Caco-2 (cell line): Measurements from ENCODE around the gene MAP1A. TPM values are rescaled to one million over a fixed set of nuclear protein-coding genes. Genes with fewer than 3 reads are reported as not detected.

Experiments
- BruUV-seq: library from RNA; stranded (reverse); fragments of 400-500 nt; replicated peaks from 2 replicates; lab custom pipeline; 2021; lab: Mats Ljungman, UMichigan
- CTCF ChIA-PET: fragments of 300-600 bp; sonication (Branson Sonifier 250); formaldehyde crosslinking; loops from one replicate; lab custom pipeline; 2022; ENCODE audit warnings: antibody characterized with exemption; lab: Charles Lee
- POLR2A ChIA-PET: fragments of 300-600 bp; sonication (Branson Sonifier 250); formaldehyde crosslinking; loops from one replicate; lab custom pipeline; 2022; ENCODE audit warnings: antibody characterized with exemption; lab: Charles Lee
- DNase-seq, 2 experiments: peaks; one replicate each; pipeline versions ENCODE4 v3.0.0 to v3.0.0-alpha.2; 2020 to 2022
- H3K27me3 ChIP-seq: replicated peaks from 2 replicates; pipeline ENCODE4 v1.6.0; 2011; ENCODE audit warnings: low read length; ENCODE audit not compliant: control insufficient read depth, insufficient read depth
- H3K36me3 ChIP-seq: 2 replicates; pipeline ENCODE4 v1.5.1; 2011; ENCODE audit warnings: low read length; ENCODE audit not compliant: control insufficient read depth, insufficient read depth
- H3K4me1 ChIP-seq: fragments of 250-450 bp; sonication (Bioruptor Pico); 2 replicates; pipeline ENCODE4 v1.5.1; 2020; ENCODE audit warnings: mild to moderate bottlenecking
- H3K4me3 ChIP-seq: 2 replicates; pipeline ENCODE4 v1.5.1; 2011; ENCODE audit warnings: low read depth, mild to moderate bottlenecking, control low read depth, low read length
- H3K9me3 ChIP-seq: fragments of 250-450 bp; sonication (Bioruptor Pico); 2 replicates; pipeline ENCODE4 v1.5.1; 2020; ENCODE audit warnings: mild to moderate bottlenecking, moderate library complexity
- H3K27ac Mint-ChIP-seq: one replicate; pipeline ENCODE4 v1.8.0; 2022; ENCODE audit warnings: mixed read lengths; ENCODE audit not compliant: unreplicated experiment
- H3K27me3 Mint-ChIP-seq: one replicate; pipeline ENCODE4 v1.8.0; 2022; ENCODE audit warnings: mixed read lengths; ENCODE audit not compliant: insufficient read depth, unreplicated experiment
- H3K36me3 Mint-ChIP-seq: one replicate; pipeline ENCODE4 v1.8.0; 2022; ENCODE audit warnings: mild to moderate bottlenecking, mixed read lengths; ENCODE audit not compliant: insufficient read depth, unreplicated experiment
- H3K4me1 Mint-ChIP-seq: one replicate; pipeline ENCODE4 v1.8.0; 2022; ENCODE audit warnings: low read depth, mixed read lengths; ENCODE audit not compliant: unreplicated experiment
- H3K4me3 Mint-ChIP-seq: one replicate; pipeline ENCODE4 v1.8.0; 2022; ENCODE audit warnings: mild to moderate bottlenecking, moderate library complexity, mixed read lengths; ENCODE audit not compliant: unreplicated experiment
- H3K9me3 Mint-ChIP-seq: one replicate; pipeline ENCODE4 v1.8.0; 2022; ENCODE audit warnings: mixed read lengths; ENCODE audit not compliant: unreplicated experiment
- CTCF ChIP-seq, 2 experiments: fragments of 200-600 bp in 1 of 2; IDR thresholded peaks; 1 replicate in 1 of 2; 2 replicates in 1 of 2; pipeline versions ENCODE4 v1.5.1 to v1.8.0; 2011 to 2022; ENCODE audit warnings: antibody characterized with exemption in 1 of 2, control low read depth in 1 of 2, inconsistent platforms in 1 of 2, low read depth in 1 of 2, low read length in 1 of 2, mild to moderate bottlenecking in 1 of 2, moderate library complexity in 1 of 2; ENCODE audit not compliant: insufficient read depth in 1 of 2, severe bottlenecking in 1 of 2, unreplicated experiment in 1 of 2
- intact Hi-C: fragments of 100-400 bp; cut with micrococcal nuclease; formaldehyde crosslinking; loops from one replicate; pipeline ENCODE4 v1.10.0; 2022; ENCODE audit not compliant: unreplicated experiment
- total RNA-seq: library from RNA; stranded (reverse); gene quantifications from 2 replicates; pipeline ENCODE4 v1.2.3, GENCODE V29; 2022

MAP1A gene
- total RNA-seq, 1 experiment from 2014 or later: 0.84 TPM

GRCh38 chr15:43528542-43529007 lies 11.2 kb downstream of the MAP1A start:
- Histone ChIP-seq H3K4me1 (no peaks in the 10 kb centered on the region), H3K9me3 (no peaks in the 10 kb centered on the region), H3K27me3 (no peaks in the 10 kb centered on the region), H3K36me3 (no peaks in the 10 kb centered on the region), H3K4me3 (no peak overlapping the region)
- ChIA-PET POLR2A (no interaction called here), CTCF (no interaction called here)
- Mint-ChIP-seq H3K27ac (no peak overlapping the region), H3K4me3 (no peak overlapping the region), H3K9me3 (no peaks in the 10 kb centered on the region), H3K27me3 (peaks cover 3% of the 10 kb centered on the region), H3K4me1 (no peaks in the 10 kb centered on the region), H3K36me3 (peaks cover 5% of the 10 kb centered on the region)
- BruUV-seq: no TSS peak
- DNase-seq: no peak
- no peak for TF ChIP-seq CTCF (IDR thresholded peaks at IDR 0.05; ENCODE audit: insufficient read depth in 1 of 2, low read depth in 1 of 2, low read length in 1 of 2, severe bottlenecking in 1 of 2, unreplicated experiment in 1 of 2)
- intact Hi-C loops: no loop called here

- TF ChIP-seq CTCF (IDR thresholded peaks at IDR 0.05; ENCODE audit: insufficient read depth in 1 of 2, low read depth in 1 of 2, low read length in 1 of 2, severe bottlenecking in 1 of 2, unreplicated experiment in 1 of 2): no peak
These were observed 11.7 kb downstream of the MAP1A start for GRCh38 chr15:43529141-43529540.

GRCh38 chr15:43529587-43530345 lies 12.4 kb downstream of the MAP1A start:
- H3K4me3 ChIP-seq: no peak overlapping the region
- ChIA-PET CTCF (no interaction called here), POLR2A (no interaction called here)
- BruUV-seq: no TSS peak
- H3K27me3 Mint-ChIP-seq: peaks cover 3% of the 10 kb centered on the region
- no peaks in the 10 kb centered on the region for H3K4me1 Mint-ChIP-seq
- DNase-seq: no peak
- no peak for TF ChIP-seq CTCF (IDR thresholded peaks at IDR 0.05; ENCODE audit: insufficient read depth in 1 of 2, low read depth in 1 of 2, low read length in 1 of 2, severe bottlenecking in 1 of 2, unreplicated experiment in 1 of 2)
- intact Hi-C loops: no loop called here
- no peaks in the 10 kb centered on the region for H3K9me3 ChIP-seq
- peaks cover 5% of the 10 kb centered on the region for H3K36me3 Mint-ChIP-seq
- H3K27ac Mint-ChIP-seq: no peak overlapping the region
- no peaks in the 10 kb centered on the region for H3K27me3 ChIP-seq
- no peaks in the 10 kb centered on the region for H3K36me3 ChIP-seq
- no peaks in the 10 kb centered on the region for H3K4me1 ChIP-seq
- no peak overlapping the region for H3K4me3 Mint-ChIP-seq
- H3K9me3 Mint-ChIP-seq: no peaks in the 10 kb centered on the region

More at GRCh38 chr15:43529141-43529540, 11.7 kb downstream of the MAP1A start:
- ChIA-PET POLR2A (no interaction called here), CTCF (no interaction called here)
- BruUV-seq: no TSS peak
- H3K4me1 ChIP-seq: no peaks in the 10 kb centered on the region
- H3K9me3 ChIP-seq: no peaks in the 10 kb centered on the region
- intact Hi-C loops: no loop called here
- H3K27ac Mint-ChIP-seq: no peak overlapping the region
- H3K27me3 ChIP-seq: no peaks in the 10 kb centered on the region
- no peak overlapping the region for H3K4me3 Mint-ChIP-seq
- H3K4me3 ChIP-seq: no peak overlapping the region
- H3K27me3 Mint-ChIP-seq: peaks cover 3% of the 10 kb centered on the region
- no peaks in the 10 kb centered on the region for H3K4me1 Mint-ChIP-seq
- no peaks in the 10 kb centered on the region for H3K9me3 Mint-ChIP-seq
- no peak for DNase-seq
- no peaks in the 10 kb centered on the region for H3K36me3 ChIP-seq
- peaks cover 5% of the 10 kb centered on the region for H3K36me3 Mint-ChIP-seq
